Measurements from ENCODE around the gene DSC3. TPM values are rescaled to one million over a fixed set of nuclear protein-coding genes. Genes with fewer than 3 reads are reported as not detected.

The DSC3 gene
- total RNA-seq (1.2 and 3.3 TPM in 2 replicates), polyA plus RNA-seq (0.81 and 1.5 TPM in 2 replicates)

DNA sequence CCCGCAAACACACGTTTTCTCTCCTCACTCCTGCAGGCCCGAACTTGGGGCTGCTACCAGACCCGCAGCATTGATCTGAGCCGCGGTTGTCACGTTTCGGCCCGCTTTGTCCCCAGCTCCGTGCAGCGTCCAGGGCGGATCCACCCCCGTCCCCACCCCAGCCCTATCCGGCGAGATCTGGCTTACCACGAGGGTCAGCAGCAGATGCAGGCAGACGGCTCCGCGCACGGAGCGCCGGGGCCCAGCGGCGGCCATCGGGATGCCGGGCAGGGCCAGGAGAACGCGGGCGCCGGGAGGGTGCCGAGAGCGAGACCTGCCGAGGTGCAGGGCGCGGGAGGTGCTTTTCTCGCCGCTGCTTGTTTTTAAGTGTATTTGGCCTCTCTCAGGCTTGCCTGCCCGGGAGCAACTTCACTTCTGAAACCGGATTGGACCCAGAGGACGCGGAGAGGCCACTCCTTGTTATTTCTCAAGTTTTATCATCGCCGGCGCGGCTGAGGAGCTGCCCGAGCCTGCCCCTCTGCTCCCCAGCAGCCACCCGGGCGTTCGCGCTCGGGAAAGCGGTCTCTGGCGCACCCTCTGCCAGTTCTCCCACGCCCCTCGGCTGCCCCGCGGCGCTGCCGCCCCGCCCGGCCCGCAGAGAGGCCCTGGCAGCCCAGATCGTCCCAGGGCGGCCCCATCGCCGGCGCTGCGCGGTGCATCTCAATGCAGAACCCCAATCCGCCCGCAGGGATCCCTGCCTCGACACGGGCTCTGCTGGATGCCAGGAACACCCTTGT is at the start of gene DSC3:
Gene DSC3 (minus strand): TSS at position 337 of the 776 bp plus-strand sequence. CDS start 82 bp downstream, at position 255.
- Histone ChIP-seq H3K4me3 (peak within 1 kb of the TSS; percentile 34), H3K27ac (no peak within 1 kb of the TSS), H3K36me3 (no peaks in the 10 kb centered on the region), H3K9me3 (ENCODE audit: low read depth) (no peaks in the 10 kb centered on the region), H3K4me1 (ENCODE audit: low read depth) (peaks cover 3% of the 10 kb centered on the region), H3K27me3 (peaks cover 74% of the 10 kb centered on the region)
- peak; percentile 35 to 74 for DNase-seq (ENCODE audit: low read depth in 1 of 2, low spot score in 1 of 2)
- TF ChIP-seq, protein P1, sequence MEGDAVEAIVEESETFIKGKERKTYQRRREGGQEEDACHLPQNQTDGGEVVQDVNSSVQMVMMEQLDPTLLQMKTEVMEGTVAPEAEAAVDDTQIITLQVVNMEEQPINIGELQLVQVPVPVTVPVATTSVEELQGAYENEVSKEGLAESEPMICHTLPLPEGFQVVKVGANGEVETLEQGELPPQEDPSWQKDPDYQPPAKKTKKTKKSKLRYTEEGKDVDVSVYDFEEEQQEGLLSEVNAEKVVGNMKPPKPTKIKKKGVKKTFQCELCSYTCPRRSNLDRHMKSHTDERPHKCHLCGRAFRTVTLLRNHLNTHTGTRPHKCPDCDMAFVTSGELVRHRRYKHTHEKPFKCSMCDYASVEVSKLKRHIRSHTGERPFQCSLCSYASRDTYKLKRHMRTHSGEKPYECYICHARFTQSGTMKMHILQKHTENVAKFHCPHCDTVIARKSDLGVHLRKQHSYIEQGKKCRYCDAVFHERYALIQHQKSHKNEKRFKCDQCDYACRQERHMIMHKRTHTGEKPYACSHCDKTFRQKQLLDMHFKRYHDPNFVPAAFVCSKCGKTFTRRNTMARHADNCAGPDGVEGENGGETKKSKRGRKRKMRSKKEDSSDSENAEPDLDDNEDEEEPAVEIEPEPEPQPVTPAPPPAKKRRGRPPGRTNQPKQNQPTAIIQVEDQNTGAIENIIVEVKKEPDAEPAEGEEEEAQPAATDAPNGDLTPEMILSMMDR (IDR thresholded peaks at IDR 0.05; ENCODE audit: low read depth, low read length) = no peak

DNA sequence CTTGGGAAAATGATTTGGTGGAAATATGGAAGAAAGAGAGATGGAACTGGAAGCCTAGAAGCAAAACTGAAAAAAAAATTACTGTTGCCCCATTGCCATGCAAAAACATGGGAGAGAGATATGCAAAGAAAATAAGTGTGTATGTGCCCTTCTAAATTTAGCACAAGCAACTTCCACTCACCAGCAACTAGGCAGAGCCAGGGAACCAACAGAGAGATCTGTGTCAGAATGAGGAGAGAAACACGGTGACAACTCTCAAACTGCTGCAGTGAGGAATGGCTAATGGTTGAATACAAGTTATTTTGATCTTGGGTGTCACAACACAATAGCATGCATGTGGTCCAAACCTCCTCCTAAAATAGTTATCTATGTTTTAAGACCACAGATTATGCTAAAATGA is 48.8 kb upstream of the DSC3 start:
- H3K27me3 ChIP-seq = no peaks in the 10 kb centered on the region
- H3K4me1 ChIP-seq (ENCODE audit: low read depth) = peaks cover 14% of the 10 kb centered on the region
- peak in 1 of 2 donors; percentile 58 for DNase-seq (ENCODE audit: low read depth in 1 of 2, low spot score in 1 of 2)
- peaks cover 40% of the 10 kb centered on the region for H3K36me3 ChIP-seq
- peak overlapping the region; percentile 88 for H3K27ac ChIP-seq
- H3K9me3 ChIP-seq (ENCODE audit: low read depth) = no peaks in the 10 kb centered on the region
- H3K4me3 ChIP-seq = no peak overlapping the region
- TF ChIP-seq, protein P1 (IDR thresholded peaks at IDR 0.05; ENCODE audit: low read depth, low read length) = no peak

DNA sequence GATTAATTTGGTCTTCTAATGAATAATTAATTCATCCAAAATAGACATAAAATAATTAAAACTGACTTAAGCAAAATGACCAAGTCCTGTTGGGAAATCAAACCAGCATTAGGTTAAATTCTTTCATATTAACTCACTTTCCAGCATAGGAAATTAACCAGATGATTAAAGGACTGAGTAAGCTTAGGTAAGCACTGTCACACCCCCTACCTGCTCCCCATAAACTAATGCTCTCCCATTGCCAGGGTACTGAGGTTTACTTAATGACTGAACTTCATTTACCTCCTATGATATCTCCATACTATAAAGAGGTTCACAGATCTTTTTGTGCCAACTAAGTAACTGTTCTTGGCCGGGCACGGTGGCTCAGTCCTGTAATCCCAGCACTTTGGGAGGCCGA is 46.0 kb upstream of the DSC3 start:
- peaks cover 18% of the 10 kb centered on the region for H3K4me1 ChIP-seq (ENCODE audit: low read depth)
- TF ChIP-seq, protein P1 (IDR thresholded peaks at IDR 0.05; ENCODE audit: low read depth, low read length) = no peak
- no peak overlapping the region for H3K4me3 ChIP-seq
- DNase-seq (ENCODE audit: low read depth in 1 of 2, low spot score in 1 of 2) = no peak
- peaks cover 49% of the 10 kb centered on the region for H3K36me3 ChIP-seq
- no peak overlapping the region for H3K27ac ChIP-seq
- no peaks in the 10 kb centered on the region for H3K27me3 ChIP-seq
- H3K9me3 ChIP-seq (ENCODE audit: low read depth) = no peaks in the 10 kb centered on the region

DNA sequence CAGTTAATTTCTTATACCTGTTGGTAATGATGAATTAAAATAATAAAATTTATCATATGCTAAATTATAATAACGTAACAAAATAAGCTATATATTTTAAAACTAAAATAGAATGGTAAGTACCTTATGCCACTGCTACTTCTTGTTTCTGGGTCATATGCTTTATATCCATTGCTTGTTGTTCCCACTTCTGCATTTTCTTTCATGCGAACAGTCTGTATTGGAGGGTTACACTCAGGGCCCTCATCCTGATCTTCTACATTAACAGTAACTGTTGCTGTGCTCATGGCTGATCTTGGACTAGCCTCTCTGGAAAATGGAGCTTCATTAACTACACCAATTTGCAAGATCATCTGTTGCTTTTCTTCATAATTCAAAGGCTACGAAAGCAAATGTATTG is 37.4 kb upstream of the DSC3 start:
- DNase-seq (ENCODE audit: low read depth in 1 of 2, low spot score in 1 of 2) = no peak
- TF ChIP-seq, protein P1 (IDR thresholded peaks at IDR 0.05; ENCODE audit: low read depth, low read length) = no peak
- Histone ChIP-seq H3K27me3 (no peaks in the 10 kb centered on the region), H3K36me3 (peaks cover 48% of the 10 kb centered on the region), H3K9me3 (ENCODE audit: low read depth) (no peaks in the 10 kb centered on the region), H3K4me3 (no peak overlapping the region), H3K4me1 (ENCODE audit: low read depth) (peaks cover 5% of the 10 kb centered on the region), H3K27ac (no peak overlapping the region)

DNA sequence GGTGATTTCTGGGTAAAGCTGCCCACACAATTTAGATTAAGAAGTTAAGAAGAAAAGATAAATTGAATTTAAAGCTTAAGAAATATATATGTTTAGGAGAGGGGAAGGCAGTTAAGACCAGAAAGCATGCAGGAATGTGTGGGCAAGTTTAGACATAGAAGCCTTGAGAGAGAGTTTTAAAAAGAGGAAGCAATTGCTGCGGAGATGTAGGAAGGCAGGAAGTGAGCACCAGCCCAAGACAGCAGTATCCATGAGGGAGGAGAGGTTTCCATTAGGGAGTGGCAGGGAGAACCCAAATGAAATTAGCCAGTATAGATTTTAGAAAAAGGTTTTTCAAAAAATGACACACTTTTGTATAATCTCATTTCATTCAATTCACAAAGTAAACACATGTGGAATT is 35.3 kb upstream of the DSC3 start:
- H3K4me3 ChIP-seq = no peak overlapping the region
- no peak for DNase-seq (ENCODE audit: low read depth in 1 of 2, low spot score in 1 of 2)
- H3K36me3 ChIP-seq = peaks cover 55% of the 10 kb centered on the region
- no peaks in the 10 kb centered on the region for H3K4me1 ChIP-seq (ENCODE audit: low read depth)
- no peaks in the 10 kb centered on the region for H3K9me3 ChIP-seq (ENCODE audit: low read depth)
- H3K27me3 ChIP-seq = no peaks in the 10 kb centered on the region
- no peak overlapping the region for H3K27ac ChIP-seq
- TF ChIP-seq, protein P1 (IDR thresholded peaks at IDR 0.05; ENCODE audit: low read depth, low read length) = no peak

Measured in cardiac muscle cell (in vitro differentiated cells and primary cell).